Adrenal gland (tissue), 12 donors: ENCODE measurements around the gene NPTXR. TPM values are rescaled to one million over a fixed set of nuclear protein-coding genes. Genes with fewer than 3 reads are reported as not detected.
A peak's percentile ranks its signal among the peaks of the same experiment; 100 is the strongest.

ENCODE experiments used
- DNase-seq, 7 donors: peaks; one replicate each; pipeline ENCODE4 v3.0.0-alpha.2; 2019 to 2020
- H3K27ac ChIP-seq, 5 donors: fragments of 200-600 bp; sonication (generic) in 4 of 5; 1 replicate in 3 of 5; 2 replicates in 2 of 5; pipeline versions ENCODE4 v1.5.1 to v1.8.0; 2016 to 2020; ENCODE audit warnings: mild to moderate bottlenecking in 1 of 5
- H3K27me3 ChIP-seq: fragments of 200-600 bp; 2 replicates; pipeline ENCODE4 v1.8.0; 2021
- H3K36me3 ChIP-seq, 2 donors: fragments of 200-600 bp; replicated peaks in 1 of 2; 1 replicate in 1 of 2; 2 replicates in 1 of 2; pipeline versions ENCODE4 v1.5.1 to v1.8.0; 2018 to 2022
- H3K4me1 ChIP-seq, 2 donors: fragments of 200-600 bp; replicated peaks in 1 of 2; 1 replicate in 1 of 2; 2 replicates in 1 of 2; pipeline versions ENCODE4 v1.5.1 to v1.8.0; 2018 to 2021
- H3K4me3 ChIP-seq, 4 donors: fragments of 200-600 bp; sonication (generic) in 3 of 4; one replicate each; pipeline ENCODE4 v1.5.1; 2016 to 2018
- H3K9me3 ChIP-seq, 3 donors: fragments of 200-600 bp; sonication (generic) in 1 of 3; replicated peaks in 1 of 3; 1 replicate in 2 of 3; 2 replicates in 1 of 3; pipeline versions ENCODE4 v1.5.1 to v1.8.0; 2016 to 2021
- POLR2A ChIP-seq, 2 donors: fragments of 450-650 bp; IDR thresholded peaks; one replicate each; pipeline ENCODE4 v1.6.1; 2017; ENCODE audit warnings: antibody characterized with exemption in 2 of 2, mild to moderate bottlenecking in 2 of 2, moderate library complexity in 1 of 2
- WGBS, 4 donors: extraction: QIAGEN DNeasy Blood & Tissue Kit in 2 of 4; methylation state at CpG; one replicate each; pipeline versions ENCODE4 v1.1.5 to v1.1.7; 2013 to 2017; 5-methylcytosine and 5-hydroxymethylcytosine counted together
- intact Hi-C, 2 donors: fragments of 100-400 bp; cut with DNase I; formaldehyde crosslinking; loops; one replicate each; pipeline versions ENCODE4 v1.14.1 to v1.15.0; 2022 to 2023
- polyA plus RNA-seq, 3 donors: library from polyadenylated mRNA; stranded (reverse); fragments of 200-250 nt in 2 of 3; fragments of 350-450 nt in 1 of 3; fragmentation: Illumina TruSeq in 1 of 3; extraction: RNeasy Lipid Tissue Mini Kit (QIAGEN cat#74804) in 1 of 3; gene quantifications; one replicate each; pipeline ENCODE4 v1.2.3, GENCODE V29; 2013 to 2014
- total RNA-seq, 9 donors: library from RNA; depleted of rRNA in 4 of 9; stranded (reverse); fragments of >200 nt in 4 of 9; fragments of 120-200 nt in 1 of 9; fragmentation: NEBNext Ultra II Directional in 1 of 9; extraction: Animal tissue kit (Norgen Biotek cat#: 25700) in 1 of 9; gene quantifications; one replicate each; pipeline versions ENCODE4 v1.1.0 to v1.2.4, GENCODE V29; 2013 to 2023
- TF ChIP-seq, protein P1 (sequence below), 6 experiments: fragments of 450-650 bp in 4 of 6; fragments of 200-600 bp in 2 of 6; sonication (generic) in 1 of 6; IDR thresholded peaks; 1 replicate in 5 of 6; 2 replicates in 1 of 6; pipeline versions ENCODE4 v1.5.1 to v1.8.0; 2016 to 2021; ENCODE audit warnings: antibody characterized with exemption in 6 of 6, mild to moderate bottlenecking in 2 of 6, moderate library complexity in 1 of 6
- donor health status: healthy with polysubstance abuse.
- donor health status: Bipolar disorder and iron deficiency.
- donor health status: DM: yes; HTN: yes; CAD: no.
- donor health status: DM: no; HTN: no; CAD: no.
- donor health status: DM: no; HTN: no; CAD: no.
- donor health status: DM: yes; HTN: yes; CAD: no.

NPTXR gene
- total and polyA plus RNA-seq, 12 donors, result 1.2 to 26.9 (median 10.5) TPM

DNA sequence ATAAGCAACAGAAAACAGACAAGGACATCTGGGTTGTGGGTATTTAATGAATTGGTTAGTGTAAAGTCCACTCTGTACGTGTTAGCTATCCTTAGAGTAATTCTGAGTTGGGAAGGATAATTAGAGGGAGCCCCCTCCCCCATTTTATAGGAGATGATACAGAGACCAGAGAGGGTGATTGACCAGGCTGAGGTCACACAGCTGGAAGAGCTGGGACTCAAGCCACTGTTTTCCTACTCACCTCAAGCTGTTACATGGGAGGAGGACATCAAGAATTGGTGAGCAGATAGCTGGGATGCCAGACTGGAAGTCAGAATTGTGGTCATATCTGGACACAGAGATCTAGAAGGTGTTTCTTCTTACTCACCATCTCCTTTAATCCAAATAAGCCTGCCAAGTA, 8.7 kb upstream of the NPTXR start:
- Histone ChIP-seq H3K36me3 (no peaks in the 10 kb centered on the region), H3K27ac (no peak overlapping the region), H3K4me1 (no peaks in the 10 kb centered on the region), H3K9me3 (no peaks in the 10 kb centered on the region), H3K4me3 (no peak overlapping the region), H3K27me3 (no peaks in the 10 kb centered on the region)
- intact Hi-C loops, result loop anchor here in 1 of 2 donors (5.0 kb wide), 1 partner anchor 80 kb away; no protein-coding TSS in a partner anchor
- DNase-seq, result no peak
- 79 to 100% (median 91%) methylated on average over 1 of the region's 1 CpG for WGBS, 4 donors
- TF ChIP-seq, protein P1, sequence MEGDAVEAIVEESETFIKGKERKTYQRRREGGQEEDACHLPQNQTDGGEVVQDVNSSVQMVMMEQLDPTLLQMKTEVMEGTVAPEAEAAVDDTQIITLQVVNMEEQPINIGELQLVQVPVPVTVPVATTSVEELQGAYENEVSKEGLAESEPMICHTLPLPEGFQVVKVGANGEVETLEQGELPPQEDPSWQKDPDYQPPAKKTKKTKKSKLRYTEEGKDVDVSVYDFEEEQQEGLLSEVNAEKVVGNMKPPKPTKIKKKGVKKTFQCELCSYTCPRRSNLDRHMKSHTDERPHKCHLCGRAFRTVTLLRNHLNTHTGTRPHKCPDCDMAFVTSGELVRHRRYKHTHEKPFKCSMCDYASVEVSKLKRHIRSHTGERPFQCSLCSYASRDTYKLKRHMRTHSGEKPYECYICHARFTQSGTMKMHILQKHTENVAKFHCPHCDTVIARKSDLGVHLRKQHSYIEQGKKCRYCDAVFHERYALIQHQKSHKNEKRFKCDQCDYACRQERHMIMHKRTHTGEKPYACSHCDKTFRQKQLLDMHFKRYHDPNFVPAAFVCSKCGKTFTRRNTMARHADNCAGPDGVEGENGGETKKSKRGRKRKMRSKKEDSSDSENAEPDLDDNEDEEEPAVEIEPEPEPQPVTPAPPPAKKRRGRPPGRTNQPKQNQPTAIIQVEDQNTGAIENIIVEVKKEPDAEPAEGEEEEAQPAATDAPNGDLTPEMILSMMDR (IDR thresholded peaks at IDR 0.05), result no peak
- no peak for TF ChIP-seq POLR2A (IDR thresholded peaks at IDR 0.05)

GRCh38 chr22:38850941-38851849, 7.4 kb upstream of the NPTXR start:
- whole genome bisulfite sequencing, 4 donors, result 29 to 52% (median 42%) methylated on average over 11 to 15 of the region's 15 CpGs
- peak in 3 of 7 donors; percentile 48 to 54 (median 51) for DNase-seq
- no peak for TF ChIP-seq POLR2A (IDR thresholded peaks at IDR 0.05)
- TF ChIP-seq, protein P1 (IDR thresholded peaks at IDR 0.05), result no peak

GRCh38 chr22:38850399-38850798, 6.6 kb upstream of the NPTXR start:
- no peaks in the 10 kb centered on the region for H3K36me3 ChIP-seq
- intact Hi-C loops, result loop anchor here in 1 of 2 donors (5.0 kb wide), 1 partner anchor 78 kb away; no protein-coding TSS in a partner anchor
- WGBS, 4 donors, result 45 to 69% (median 64%) methylated on average over 2 of the region's 2 CpGs

More at GRCh38 chr22:38850941-38851849, 7.4 kb upstream of the NPTXR start:
- Histone ChIP-seq H3K4me1 (no peaks in the 10 kb centered on the region), H3K4me3 (no peak overlapping the region), H3K36me3 (no peaks in the 10 kb centered on the region), H3K27me3 (no peaks in the 10 kb centered on the region), H3K27ac (no peak overlapping the region), H3K9me3 (no peaks in the 10 kb centered on the region)
- intact Hi-C loops, result loop anchor here in 1 of 2 donors (5.0 kb wide), 1 partner anchor 79 kb away; no protein-coding TSS in a partner anchor

GRCh38 chr22:38849811-38850210, 6.0 kb upstream of the NPTXR start:
- 71 to 100% (median 73%) methylated on average over 2 to 6 of the region's 6 CpGs for WGBS, 4 donors
- H3K4me3 ChIP-seq, result no peak overlapping the region
- intact Hi-C loops, result loop anchor here (5.0 to 10.0 kb wide), 2 partner anchors 75 to 78 kb away; no protein-coding TSS in a partner anchor

More at GRCh38 chr22:38850399-38850798, 6.6 kb upstream of the NPTXR start:
- Histone ChIP-seq H3K27me3 (no peaks in the 10 kb centered on the region), H3K4me3 (no peak overlapping the region), H3K27ac (no peak overlapping the region), H3K4me1 (no peaks in the 10 kb centered on the region), H3K9me3 (no peaks in the 10 kb centered on the region)
- DNase-seq, result no peak
- TF ChIP-seq, protein P1 (IDR thresholded peaks at IDR 0.05), result no peak
- TF ChIP-seq POLR2A (IDR thresholded peaks at IDR 0.05), result no peak

More at GRCh38 chr22:38849811-38850210, 6.0 kb upstream of the NPTXR start:
- H3K36me3 ChIP-seq, result no peaks in the 10 kb centered on the region
- TF ChIP-seq POLR2A (IDR thresholded peaks at IDR 0.05), result no peak
- TF ChIP-seq, protein P1 (IDR thresholded peaks at IDR 0.05), result no peak
- no peaks in the 10 kb centered on the region for H3K9me3 ChIP-seq
- no peak for DNase-seq
- H3K27me3 ChIP-seq, result no peaks in the 10 kb centered on the region
- no peaks in the 10 kb centered on the region for H3K4me1 ChIP-seq
- no peak overlapping the region for H3K27ac ChIP-seq
